Fibroblast of lung (primary cell): ENCODE results near the gene BCAR3.

Experiments used
- CTCF ChIP-seq, 2 donors: IDR thresholded peaks in 1 of 2; conservative IDR thresholded peaks in 1 of 2; 1 replicate in 1 of 2; 2 replicates in 1 of 2; pipeline ENCODE4 v1.5.1; 2011 to 2012; ENCODE audit warnings: low read length in 2 of 2, control low read depth in 1 of 2, inconsistent platforms in 1 of 2, low read depth in 1 of 2, mild to moderate bottlenecking in 1 of 2
- EZH2 ChIP-seq: IDR thresholded peaks from 2 replicates; pipeline ENCODE4 v1.5.1; 2012; ENCODE audit warnings: low read length, control low read depth, mild to moderate bottlenecking; ENCODE audit errors: missing control alignments

GRCh38 chr1:93666613-93667384 is 14.8 kb downstream of the BCAR3 start:
- TF ChIP-seq CTCF (conservative IDR thresholded peaks at IDR 0.05 in 1 of 2, IDR thresholded peaks at IDR 0.05 in 1 of 2; ENCODE audit: low read depth in 1 of 2, low read length in 2 of 2) (no peak), EZH2 (no peak)
